MM.1S (cell line): ENCODE results near the gene F10.

ENCODE experiments used
- EZH2 ChIP-seq: fragments of 300-600 bp; sonication (generic); optimal IDR thresholded peaks from 2 replicates; pipeline ENCODE3; 2017; ENCODE audit warnings: low read depth, mild to moderate bottlenecking, antibody characterized with exemption, low read length, mixed read lengths
- TF ChIP-seq, protein P1 (sequence below): fragments of 300-600 bp; sonication (generic); IDR thresholded peaks from 2 replicates; pipeline ENCODE4 v1.5.1; 2016; ENCODE audit warnings: antibody characterized with exemption, low read length, mixed read lengths

DNA sequence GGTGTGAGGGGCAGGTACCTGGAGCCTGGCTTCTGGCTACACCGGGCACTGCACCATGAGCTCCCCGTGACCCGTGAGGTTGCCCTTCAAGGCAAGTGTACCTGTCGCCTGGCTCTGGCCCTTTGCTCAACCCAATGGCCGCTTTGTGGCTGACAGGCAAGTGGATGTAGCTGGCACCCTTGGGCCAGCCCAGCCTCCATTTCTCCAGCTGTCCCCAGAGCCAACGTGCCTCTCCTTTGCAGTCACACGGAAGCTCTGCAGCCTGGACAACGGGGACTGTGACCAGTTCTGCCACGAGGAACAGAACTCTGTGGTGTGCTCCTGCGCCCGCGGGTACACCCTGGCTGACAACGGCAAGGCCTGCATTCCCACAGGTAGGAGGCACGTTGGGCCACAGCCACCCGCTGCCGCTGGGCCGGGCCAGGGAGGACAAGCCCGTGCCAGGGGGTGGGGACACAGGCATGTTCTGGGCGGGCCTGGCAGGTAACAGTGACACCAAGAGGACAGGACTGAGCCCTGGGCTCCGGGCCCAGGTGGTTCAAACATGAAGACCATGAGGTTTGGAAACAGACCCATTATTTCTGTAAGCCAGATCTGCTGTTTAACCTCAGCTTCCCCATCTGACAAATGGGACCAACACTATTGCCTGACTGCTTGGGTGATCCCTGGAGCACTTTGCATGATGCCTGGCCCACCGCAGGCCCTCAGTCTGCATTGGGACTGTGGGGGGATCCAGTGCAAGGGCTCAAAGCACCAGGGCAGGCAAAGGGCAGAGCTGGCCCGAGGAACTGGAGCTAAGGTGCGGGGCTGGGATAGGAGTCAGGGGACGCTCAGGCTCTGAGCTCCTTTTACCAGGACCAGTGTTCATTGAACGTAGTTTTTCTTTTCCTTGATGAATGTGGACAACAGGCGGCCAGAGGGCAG, 18.3 kb downstream of the F10 start:
- no peak for TF ChIP-seq EZH2
- TF ChIP-seq, protein P1, sequence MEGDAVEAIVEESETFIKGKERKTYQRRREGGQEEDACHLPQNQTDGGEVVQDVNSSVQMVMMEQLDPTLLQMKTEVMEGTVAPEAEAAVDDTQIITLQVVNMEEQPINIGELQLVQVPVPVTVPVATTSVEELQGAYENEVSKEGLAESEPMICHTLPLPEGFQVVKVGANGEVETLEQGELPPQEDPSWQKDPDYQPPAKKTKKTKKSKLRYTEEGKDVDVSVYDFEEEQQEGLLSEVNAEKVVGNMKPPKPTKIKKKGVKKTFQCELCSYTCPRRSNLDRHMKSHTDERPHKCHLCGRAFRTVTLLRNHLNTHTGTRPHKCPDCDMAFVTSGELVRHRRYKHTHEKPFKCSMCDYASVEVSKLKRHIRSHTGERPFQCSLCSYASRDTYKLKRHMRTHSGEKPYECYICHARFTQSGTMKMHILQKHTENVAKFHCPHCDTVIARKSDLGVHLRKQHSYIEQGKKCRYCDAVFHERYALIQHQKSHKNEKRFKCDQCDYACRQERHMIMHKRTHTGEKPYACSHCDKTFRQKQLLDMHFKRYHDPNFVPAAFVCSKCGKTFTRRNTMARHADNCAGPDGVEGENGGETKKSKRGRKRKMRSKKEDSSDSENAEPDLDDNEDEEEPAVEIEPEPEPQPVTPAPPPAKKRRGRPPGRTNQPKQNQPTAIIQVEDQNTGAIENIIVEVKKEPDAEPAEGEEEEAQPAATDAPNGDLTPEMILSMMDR: no peak
